ENCODE results near the gene SUCO.
"Not testable (repeated sequence)": the region's sequence is repeated elsewhere in the genome, so short reads cannot be mapped to it uniquely, and the experiment has no call there.

SUCO gene

DNA sequence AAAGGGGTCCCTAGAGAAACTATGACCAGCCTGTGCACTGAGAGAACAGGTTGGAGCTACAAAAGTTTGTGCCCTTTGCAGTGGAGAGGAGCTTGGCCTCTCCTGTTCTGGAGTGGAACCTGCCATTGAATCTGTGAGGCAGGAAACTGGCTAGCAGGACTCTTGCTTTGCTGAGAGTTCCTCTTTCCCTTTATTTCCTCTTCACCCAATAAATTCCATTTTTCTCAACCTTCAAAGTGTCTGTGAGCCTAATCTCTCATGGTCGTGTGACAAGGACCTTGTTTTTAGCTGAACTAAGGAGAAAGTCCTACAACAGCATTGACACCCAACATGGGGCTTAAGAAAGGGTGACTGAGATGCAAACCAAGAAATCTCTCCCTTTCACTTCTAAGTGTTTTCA is 83.2 kb downstream of the SUCO start:
- DNase-seq = no peak

DNA sequence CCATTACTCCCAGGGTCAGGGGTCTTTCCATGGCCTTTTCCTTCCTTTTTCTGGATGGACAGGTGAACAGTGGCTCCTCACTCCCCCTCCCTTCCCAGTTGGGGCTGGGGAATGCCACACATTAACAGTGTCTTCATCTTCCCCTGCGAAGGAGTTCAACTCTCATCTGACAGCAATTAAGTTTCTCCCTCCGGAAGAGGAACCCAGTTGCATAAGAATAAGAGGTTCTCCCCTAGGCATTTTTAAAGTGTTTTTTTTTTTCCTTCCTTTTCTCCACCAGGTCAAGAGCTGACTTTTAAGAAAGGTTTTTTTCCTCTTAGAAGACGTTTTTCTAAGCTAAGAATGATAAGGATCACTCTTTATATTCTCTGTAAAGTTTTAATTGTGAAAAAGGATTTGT is 83.7 kb downstream of the SUCO start:
- DNase-seq = no peak

DNA sequence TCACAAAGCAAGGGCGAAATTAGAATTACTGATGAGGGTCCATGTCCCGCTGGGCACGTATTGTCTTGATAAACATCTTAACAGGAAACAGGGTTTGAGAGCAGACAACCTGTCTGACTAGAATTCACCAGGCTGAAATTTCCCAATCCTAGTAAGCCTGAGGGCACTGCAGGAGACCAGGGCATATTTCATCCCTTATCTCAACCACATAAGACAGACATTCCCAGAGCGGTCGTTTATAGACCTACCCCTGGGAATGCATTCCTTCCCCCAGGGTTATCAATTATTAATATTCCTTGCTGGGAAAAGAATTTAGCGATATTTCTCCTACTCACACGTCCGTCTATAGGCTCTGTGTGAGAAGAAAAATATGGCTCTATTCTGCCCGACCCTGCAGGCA is 87.7 kb downstream of the SUCO start:
- not testable (repeated sequence) for DNase-seq

DNA sequence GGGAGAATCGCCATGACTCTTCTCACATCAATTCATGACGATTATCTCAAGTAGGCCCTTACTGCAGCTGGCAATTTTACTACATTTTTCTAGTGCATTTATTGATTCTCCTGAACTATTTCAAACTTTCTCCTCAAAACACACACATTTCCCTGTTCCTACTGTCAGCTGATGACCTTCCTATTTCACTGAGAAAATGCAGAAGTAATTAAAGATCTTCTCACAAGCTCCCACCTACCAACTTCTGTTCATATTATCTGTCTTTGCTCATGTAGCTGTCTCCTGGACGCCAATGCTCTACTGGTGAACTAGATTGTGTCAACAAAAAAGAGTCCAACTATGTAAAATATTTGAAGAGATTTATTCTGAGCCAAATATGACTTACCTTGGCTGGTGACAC is 89.6 kb downstream of the SUCO start:
- DNase-seq = no peak

DNA sequence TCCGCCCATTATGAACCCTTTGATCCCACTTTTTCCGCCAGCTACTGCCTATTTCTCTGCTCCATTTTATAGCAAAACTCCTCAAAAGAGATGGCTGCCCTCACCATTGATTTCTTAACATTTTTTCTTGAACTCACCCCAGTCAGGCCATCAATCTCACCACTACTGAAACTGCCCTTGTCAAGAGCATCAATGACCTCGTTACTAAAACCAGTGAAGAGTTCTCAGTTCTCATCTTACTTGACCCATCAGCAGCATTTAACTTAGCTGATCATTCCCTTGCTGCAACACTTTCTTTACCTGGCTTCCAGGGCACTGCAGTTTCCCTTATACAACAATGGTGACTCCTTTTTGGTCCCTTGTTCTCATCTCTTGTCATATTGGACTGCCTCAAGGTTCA is 90.8 kb downstream of the SUCO start:
- no peak for DNase-seq

DNA sequence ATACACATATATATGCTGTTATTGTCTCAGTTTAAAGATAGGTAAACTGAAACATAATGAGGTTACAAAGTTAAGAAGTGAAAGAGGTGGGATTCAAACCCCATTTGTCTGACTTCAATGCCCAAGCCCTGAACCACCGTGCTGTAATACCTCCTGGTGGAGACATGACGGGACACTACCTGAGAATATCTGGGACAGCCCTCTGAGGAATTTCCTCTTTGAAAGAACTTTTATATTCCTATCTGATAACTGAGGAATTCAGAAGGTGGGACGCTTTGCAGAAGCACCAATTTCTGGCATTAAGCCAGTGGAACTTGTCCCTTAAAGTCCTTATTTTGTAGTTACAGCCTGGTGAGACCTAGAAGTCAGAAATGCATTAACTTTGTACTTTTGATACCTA is 93.9 kb downstream of the SUCO start:
- DNase-seq = no peak

DNA sequence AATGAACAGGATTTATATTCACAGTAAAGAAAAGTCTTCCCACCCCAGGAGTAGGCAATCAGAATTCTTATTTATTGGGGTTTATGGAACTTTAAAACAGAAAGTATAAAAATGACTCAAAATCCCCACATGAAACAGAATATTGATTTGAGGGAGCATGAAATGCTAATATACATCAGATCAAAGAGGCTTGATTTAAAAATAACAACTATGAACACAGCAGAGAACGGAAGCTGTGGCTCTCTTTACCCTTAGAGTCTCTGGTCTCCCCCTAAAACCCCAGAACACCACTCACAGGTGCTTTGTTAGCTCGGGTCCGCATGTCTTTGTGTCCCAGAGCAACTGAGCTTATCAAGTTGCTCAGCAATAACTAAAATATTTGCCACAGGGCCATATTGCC is 94.8 kb downstream of the SUCO start:
- DNase-seq = no peak

DNA sequence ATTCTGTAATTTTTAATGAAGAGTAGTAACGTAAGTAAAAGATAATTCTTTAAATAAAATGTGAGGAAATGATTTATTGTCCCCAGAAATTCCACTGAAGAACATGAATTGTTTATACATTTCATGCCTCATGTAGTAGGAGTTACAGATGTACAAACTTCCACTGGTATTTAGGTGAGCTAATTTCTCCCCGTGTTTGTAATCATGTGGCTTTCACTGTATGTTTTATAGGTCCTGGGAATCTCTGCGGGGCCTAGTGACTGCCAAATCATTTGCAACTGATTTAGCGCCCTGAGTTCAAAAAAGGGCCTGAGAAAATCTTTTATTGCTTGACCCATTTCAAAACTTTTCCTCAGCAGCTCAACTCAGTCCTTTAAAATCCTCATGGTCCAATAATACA is 95.5 kb downstream of the SUCO start:
- DNase-seq = no peak

DNA sequence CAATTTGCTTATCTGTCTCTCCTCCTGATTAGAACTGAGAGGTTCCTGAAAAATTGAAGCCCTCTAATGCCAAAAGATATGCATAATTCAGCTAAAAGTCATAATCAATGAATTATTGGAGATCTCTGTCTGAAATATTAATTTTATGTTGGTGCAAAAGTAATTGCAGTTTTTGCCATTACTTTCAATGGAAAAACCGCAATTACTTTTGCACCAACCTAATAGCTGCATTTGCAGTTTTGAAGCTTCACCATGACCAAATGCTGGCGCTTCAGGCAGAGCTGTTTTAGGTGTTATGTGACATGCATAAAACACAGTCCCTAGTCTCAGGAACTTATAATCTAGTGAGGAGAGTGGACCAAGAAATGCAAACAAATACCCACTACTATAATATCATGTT is 96.2 kb downstream of the SUCO start:
- no peak for DNase-seq

DNA sequence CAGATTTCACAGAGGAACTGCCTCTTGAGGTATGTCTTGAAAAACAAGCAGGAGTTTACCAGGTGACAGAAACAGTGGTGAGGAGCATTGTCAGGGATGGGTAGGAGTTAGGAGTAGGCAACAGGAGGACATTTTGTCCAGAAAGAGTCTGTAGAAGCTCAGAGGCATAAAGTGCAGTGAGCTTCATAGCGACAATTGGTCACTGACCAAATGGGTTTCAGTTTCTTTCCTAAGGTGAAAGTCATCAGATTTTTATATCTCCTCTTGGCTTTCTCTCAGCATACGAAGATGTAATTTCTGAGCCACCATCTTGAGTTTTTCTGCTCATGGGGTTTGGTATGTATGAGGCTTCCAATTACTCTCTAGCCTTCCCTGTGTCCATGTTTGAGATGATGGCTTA is 96.7 kb downstream of the SUCO start:
- no peak for DNase-seq

DNA sequence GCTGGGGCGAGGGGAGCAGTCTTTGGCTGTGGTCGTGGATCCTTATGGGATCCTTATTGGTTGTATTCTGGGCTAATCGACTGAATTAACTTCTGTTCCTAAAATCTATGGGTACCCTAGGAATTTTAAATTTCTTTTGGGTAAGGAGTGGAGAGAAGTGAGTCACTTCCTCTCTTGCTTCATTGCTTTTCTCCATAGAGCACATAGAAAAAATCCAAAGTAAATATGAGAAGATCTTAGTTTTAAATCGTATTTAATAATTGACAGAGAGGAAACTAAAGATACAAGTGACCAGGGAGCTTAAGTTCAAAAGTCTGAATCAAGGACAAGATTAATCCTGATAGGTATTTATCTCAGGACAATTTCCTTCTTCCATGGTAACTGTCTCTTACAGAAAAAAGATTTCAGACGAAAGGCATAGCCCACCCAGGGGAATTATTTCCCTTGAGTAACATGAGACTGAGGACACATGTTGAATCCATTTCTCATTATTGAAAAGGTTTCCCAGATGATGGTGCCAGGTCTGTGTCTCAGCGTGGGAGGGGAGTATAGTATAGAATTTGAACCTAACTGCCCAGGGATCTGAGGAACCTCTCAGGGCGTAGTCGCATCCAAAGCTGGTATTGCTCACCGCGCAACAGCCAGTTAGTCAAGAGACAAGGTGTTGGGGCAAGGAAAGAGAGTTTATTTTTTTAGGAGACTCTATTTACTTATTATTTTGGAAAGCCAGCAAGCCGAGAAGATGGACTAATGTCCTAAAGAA is 97.3 kb downstream of the SUCO start:
- DNase-seq = no peak

DNA sequence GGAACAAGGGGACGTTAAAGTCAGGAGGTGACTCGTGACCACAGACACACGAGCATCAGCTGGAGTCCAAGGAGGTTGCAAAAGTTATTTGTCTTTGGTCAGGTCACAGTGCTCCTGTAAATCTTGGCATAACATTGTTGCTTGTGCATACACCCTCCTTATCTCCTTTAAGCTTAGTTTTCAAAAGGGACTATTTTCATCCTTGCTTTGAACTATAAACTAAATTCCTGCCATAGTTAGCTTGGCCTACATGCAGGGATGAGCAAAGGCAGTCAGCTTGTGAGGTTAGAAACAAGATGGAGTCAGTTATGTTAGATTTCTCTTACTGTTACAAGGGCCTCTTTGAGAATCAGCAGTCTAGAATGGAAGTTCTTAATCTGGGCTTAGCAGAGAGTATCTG is 97.9 kb downstream of the SUCO start:
- no peak for DNase-seq

DNA sequence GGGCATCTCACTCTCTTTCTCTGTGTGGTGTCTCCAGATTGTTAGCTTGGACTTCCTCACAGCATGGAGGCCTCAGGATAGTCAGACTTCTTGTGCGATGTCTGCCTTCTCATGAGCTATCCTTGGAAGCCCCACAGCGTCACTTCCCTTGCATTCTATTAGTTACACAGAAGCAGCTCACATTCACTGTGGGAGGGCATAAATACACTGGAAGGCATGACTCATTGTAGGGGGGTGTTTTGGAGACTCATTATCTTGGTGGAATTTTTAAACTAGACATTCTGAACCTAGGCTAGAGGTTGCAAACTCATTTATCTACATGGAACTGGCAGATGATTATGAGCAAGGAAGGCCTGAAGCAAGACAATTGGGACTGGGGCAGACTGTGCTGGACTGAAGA is 104.6 kb downstream of the SUCO start:
- no peak for DNase-seq

DNA sequence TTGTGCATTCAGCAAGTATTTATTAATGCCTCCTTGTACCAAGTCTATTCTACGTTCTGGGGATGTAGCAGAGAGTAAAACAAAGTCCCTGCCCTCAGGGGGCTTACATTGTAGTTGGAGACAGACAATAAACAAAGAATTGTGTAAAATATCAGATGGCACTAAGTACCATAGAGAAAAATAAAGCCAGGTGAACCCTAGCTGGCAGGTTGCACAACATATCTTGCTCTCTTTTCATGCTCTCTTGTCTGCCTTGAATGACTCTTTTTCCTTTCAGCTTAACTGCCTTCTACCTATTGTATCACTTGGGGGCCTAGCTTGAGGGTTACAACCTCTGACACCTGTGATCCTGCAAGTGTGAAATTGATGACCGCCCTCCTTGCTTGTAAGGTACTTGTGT is 105.3 kb downstream of the SUCO start:
- DNase-seq = no peak

DNA sequence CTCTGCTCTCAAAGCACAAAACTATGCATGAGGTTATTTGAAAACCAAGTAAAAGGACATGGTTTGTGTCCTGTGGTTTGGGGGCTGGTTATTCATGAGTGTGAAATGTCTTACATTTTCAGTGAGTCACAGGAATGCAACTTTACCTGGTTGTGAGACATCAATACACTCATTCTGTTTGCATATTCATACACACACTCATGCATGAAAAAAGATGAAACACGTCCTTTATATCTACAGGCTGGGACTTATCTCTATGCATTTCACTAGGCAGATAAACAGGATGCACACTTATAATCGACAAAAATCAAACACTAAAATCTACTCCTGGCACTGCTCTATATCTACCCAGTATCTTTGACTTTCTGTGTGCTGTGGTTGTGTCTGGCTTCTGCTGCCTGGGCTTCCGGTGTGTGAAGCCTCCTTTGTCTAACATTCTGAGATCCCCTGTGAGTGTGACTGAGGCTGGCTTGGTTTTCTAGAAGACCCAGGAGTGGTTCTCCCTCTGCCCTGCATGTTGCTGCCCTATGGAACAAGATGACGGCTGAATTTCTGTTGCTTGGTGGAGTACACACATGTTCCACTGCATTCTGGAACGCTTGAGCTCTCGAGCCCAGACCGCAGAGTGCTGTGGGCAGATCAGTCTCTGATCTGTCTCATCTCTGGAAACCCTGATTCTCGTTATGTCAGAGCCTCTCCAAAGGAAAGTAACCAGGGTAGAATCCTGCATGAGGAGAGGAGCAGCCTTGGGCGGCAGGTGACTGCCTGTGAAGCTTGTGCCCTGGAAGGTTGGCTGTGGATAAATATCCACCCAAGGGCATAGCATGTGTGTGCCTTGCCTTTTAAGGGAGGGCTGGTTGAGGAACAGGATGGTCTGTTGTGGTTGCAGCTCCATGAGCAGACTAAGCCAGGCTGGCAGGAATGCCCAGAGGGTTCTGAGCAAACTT is 106.2 kb downstream of the SUCO start:
- no peak for DNase-seq

DNA sequence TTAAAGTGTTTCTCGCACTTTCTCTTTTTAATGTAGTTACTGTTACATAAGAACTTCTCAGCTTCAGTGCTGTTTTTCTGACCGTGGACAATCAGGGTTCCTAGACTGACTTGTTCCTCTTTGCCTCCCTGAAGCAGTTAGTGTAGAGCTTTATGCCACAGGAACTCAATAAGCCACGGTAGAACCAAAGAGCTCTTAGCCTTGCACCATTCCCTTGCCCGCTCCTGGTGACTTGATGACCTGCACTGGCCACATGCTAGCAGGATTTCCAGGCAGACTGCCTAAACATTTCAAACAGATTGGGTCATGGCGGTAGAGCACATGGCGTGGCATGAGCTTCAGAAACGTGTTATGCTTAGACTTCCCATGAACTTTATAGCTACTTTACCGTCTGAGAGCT is 107.2 kb downstream of the SUCO start:
- no peak for DNase-seq

DNA sequence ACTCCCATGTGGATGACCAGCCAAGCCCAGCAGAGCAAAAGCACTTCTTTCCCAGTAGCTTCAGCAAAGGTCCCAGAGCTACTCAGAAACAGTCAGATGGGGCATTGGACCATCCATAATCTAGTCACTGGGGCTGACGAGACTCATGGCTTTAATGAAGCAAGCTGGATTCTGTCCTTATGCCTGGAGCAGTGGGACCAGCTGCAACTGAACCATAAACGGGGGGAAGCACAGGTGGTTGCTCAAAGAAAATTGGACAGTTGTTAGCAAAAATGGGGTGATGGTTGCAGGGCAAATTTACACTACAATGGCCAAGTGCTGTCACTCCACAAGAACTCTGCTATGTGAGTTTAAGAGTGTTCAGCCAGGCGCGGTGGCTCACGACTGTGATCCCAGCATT is 108.5 kb downstream of the SUCO start:
- no peak for DNase-seq

DNA sequence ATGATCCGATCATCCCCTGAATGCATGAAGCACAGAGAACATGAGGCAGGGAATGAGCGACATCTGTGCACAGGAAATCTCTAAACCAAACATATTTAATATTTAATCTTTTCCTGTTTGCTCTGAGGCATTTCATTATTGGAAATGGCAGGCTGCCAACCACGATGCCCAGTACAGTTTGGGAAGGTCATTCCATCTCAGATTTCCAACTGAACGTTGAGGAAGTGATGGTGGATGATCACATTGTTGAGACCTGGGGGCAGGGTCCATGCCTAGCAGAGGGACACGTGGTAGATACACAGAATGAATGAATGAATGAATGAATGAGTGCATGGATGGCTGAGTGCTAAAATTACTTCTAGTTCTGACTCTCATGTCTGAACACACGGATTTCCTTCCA is 110.0 kb downstream of the SUCO start:
- DNase-seq = no peak

DNA sequence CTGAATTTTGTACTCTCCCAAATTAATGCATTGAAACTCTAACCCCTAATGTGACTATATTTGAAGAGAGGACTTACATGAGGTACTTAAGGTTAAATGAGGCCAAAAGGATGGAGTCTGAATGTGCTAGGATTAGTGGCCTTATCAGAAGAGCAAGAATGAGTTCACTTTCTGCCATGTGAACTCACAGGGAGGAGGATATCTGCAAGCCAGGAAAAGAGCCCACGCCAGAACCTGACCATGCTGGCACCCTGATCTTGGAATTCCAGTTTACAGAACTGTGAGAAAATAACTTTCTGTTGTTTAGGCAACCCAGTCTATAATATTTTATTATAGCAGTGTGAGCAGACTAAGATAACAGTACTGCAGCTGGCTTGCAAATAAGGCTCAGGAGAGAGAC is 113.7 kb downstream of the SUCO start:
- DNase-seq = no peak

DNA sequence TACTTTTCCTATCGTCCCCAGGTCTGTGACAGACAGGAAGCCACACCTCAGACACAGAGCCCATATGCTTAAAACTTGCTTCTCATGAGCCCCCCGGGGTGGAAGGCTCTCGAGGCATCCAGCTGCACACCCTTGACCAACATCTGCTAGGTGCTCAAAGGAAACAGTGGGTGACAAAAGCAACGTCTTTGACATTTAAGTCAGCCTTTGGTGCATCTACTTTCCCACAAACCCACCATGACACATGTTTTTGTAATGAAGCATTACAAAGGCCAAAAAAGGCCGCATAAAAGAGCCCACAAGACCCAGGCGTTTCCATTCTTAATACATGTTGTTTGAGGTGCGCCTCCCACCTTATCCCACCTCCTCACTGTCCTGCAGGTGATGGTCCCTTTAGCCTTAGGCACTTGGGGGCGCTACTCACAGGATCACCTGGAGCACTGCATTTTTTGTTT is 114.2 kb downstream of the SUCO start:
- DNase-seq = no peak

DNA sequence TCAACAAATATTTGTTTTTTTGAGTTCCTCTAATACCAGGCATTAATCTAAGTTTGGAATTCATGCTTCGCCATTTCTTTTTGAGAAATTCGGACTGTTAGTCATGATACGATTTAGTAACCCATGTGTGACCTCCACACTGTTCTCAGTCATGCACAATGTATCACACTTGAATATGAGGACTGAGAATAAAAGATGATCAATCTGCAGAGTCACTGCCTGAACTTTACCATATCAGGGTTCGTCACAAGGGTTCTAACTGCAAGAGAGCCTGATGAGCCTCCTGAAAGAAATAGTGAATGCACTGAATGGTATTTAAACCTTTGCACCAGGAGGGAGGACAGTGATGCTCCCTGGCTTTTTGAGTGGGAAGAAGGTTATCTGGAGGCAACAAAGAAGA is 115.0 kb downstream of the SUCO start:
- no peak for DNase-seq

DNA sequence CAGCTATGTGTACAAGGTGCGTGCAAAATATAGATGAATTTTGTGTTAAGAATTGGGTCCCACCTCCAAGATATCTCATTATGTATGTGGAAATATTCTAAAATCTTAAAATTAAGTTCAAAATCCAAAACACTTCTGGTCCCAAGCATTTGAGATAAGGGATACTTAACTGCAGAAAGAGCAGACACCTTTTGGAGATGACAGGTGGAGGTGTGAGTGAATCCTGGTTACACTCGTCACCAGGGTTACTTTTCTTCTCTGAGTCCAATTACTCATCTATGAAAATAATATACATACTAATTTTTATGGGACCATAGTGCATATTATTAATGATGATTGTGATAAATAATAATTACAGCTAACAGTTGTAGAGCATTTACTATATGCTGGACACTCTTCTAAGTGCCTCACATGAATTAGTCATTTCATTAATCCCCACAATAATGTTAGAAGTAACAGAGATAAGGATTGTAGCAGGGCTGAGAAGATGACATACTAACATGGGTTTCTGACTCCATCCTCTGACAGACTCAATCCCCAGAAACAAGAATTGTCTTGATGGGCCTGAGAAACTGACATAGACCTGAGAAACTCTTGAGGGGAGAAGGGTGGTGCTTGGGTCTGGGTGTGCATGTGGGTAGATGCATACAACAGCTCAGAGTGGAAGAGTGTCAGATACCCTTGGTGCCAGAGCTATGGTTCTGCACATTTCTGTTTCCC is 117.7 kb downstream of the SUCO start:
- no peak for DNase-seq

DNA sequence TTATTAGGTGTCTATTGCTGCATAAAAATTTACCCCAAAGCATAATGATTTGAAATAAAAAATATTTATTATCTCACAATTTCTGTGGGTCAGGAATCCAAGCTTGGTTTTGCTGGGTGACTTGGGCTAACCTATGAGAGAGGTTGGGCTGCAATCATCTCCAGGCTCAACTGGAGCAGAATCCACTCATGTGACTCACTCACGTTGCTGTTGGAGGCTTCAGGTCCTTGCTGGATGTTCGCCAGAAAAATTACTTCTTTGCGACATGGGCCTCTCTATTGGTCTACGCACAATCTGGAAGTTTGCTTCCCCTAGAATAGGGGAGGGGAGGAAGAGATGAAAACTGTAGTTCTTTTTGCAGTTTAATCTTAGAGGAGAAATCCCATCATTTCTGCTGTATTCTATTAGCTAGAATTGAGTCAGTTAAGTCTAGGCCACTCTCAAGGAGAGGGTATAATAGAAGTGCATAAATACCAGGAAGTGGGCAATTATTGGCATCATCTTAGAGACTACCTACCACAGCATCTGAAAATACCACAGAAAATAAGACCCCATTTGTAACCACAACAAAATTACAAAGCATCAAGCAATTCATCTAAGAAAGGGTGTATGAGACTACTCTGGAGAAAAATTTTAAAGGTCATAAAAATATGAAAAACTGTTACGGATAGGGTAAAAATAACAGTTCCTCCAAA is 120.2 kb downstream of the SUCO start:
- no peak for DNase-seq

Measured in NCI-H187 treated with DMSO at 0.1 percent for 48 hours (cell line).